Erythroblast (primary cell): ENCODE measurements around the gene CLMN.

ENCODE experiments used
- GATA1 ChIP-seq: IDR thresholded peaks from 2 replicates; pipeline ENCODE4 v1.6.1; 2011; ENCODE audit warnings: low read depth, mild to moderate bottlenecking, control low read depth, low read length, moderate library complexity
- POLR2A ChIP-seq: IDR thresholded peaks from 2 replicates; pipeline ENCODE4 v1.6.1; 2011; ENCODE audit warnings: mild to moderate bottlenecking, low read length

- TF ChIP-seq POLR2A (no peak), GATA1 (no peak)
Measured at GRCh38 chr14:95256002-95256775, 63.5 kb downstream of the CLMN start.
